Astrocyte (in vitro differentiated cells and primary cell): ENCODE data around the gene IFT88.

Experiments used
- CTCF ChIP-seq: IDR thresholded peaks from 2 replicates; pipeline ENCODE4 v1.5.1; 2011; ENCODE audit warnings: low read depth, mild to moderate bottlenecking, inconsistent platforms, low read length, moderate library complexity; ENCODE audit not compliant: insufficient read depth
- EZH2 ChIP-seq: IDR thresholded peaks from 2 replicates; pipeline ENCODE4 v1.6.1; 2012; ENCODE audit warnings: mild to moderate bottlenecking, low read length, inconsistent platforms; ENCODE audit not compliant: insufficient read depth

GRCh38 chr13:20583803-20584293, 16.9 kb downstream of the IFT88 start:
- TF ChIP-seq CTCF (no peak), EZH2 (no peak)
